Natural killer cell (primary cell): ENCODE measurements around the gene LGMN. TPM values are rescaled to one million over a fixed set of nuclear protein-coding genes. Genes with fewer than 3 reads are reported as not detected.

Source experiments
- ATAC-seq, 3 donors: fragments of 150-1000 bp in 2 of 3; fragments of 200-7000 bp in 1 of 3; cut with Tn5 transposase; 1 replicate in 1 of 3; 2 replicates in 2 of 3; pipeline ENCODE4 v1.10.0; 2021; ENCODE audit warnings: mild to moderate bottlenecking in 2 of 3, moderate library complexity in 2 of 3
- DNase-seq, 2 donors: peaks; one replicate each; pipeline versions ENCODE4 v3.0.0 to v3.0.0-alpha.2; 2013 to 2021; ENCODE audit warnings: mixed read lengths in 1 of 2
- H3K27ac ChIP-seq: one replicate; pipeline ENCODE4 v1.5.1; 2013; ENCODE audit warnings: mild to moderate bottlenecking, low read length
- H3K27me3 ChIP-seq: one replicate; pipeline ENCODE4 v1.6.1; 2013; ENCODE audit warnings: low read length; ENCODE audit not compliant: control insufficient read depth, insufficient read depth
- H3K36me3 ChIP-seq: one replicate; pipeline ENCODE4 v1.6.1; 2013; ENCODE audit warnings: low read length; ENCODE audit not compliant: control insufficient read depth, insufficient read depth
- H3K4me1 ChIP-seq: one replicate; pipeline ENCODE4 v1.6.1; 2013; ENCODE audit warnings: low read length; ENCODE audit not compliant: control insufficient read depth, insufficient read depth
- H3K4me3 ChIP-seq: one replicate; pipeline ENCODE4 v1.5.1; 2013; ENCODE audit warnings: low read length
- H3K9me3 ChIP-seq: one replicate; pipeline ENCODE4 v1.6.1; 2013; ENCODE audit warnings: low read length; ENCODE audit not compliant: control insufficient read depth, insufficient read depth
- H3K27ac Mint-ChIP-seq, 2 donors: one replicate each; pipeline ENCODE4 v1.8.0; 2022; ENCODE audit warnings: mild to moderate bottlenecking in 2 of 2, mixed read lengths in 2 of 2, moderate library complexity in 1 of 2
- H3K27me3 Mint-ChIP-seq, 2 donors: one replicate each; pipeline ENCODE4 v1.8.0; 2022; ENCODE audit warnings: low read depth in 2 of 2, mixed read lengths in 2 of 2
- H3K36me3 Mint-ChIP-seq: one replicate; pipeline ENCODE4 v1.8.0; 2022; ENCODE audit warnings: mixed read lengths
- H3K4me1 Mint-ChIP-seq, 2 donors: one replicate each; pipeline ENCODE4 v1.8.0; 2022; ENCODE audit warnings: mixed read lengths in 2 of 2
- H3K4me3 Mint-ChIP-seq: one replicate; pipeline ENCODE4 v1.8.0; 2022; ENCODE audit warnings: mild to moderate bottlenecking, moderate library complexity, mixed read lengths
- H3K9me3 Mint-ChIP-seq, 2 donors: one replicate each; pipeline ENCODE4 v1.8.0; 2022; ENCODE audit warnings: mixed read lengths in 2 of 2
- CTCF ChIP-seq: fragments of 200-600 bp; IDR thresholded peaks from one replicate; pipeline ENCODE4 v1.8.0; 2022; ENCODE audit warnings: antibody characterized with exemption
- WGBS: methylation state at CpG from one replicate; pipeline ENCODE4 v1.1.7; 2013; ENCODE audit warnings: missing lambda C conversion rate; ENCODE audit not compliant: insufficient coverage; 5-methylcytosine and 5-hydroxymethylcytosine counted together
- intact Hi-C: fragments of 100-400 bp; cut with micrococcal nuclease; formaldehyde crosslinking; loops from one replicate; pipeline ENCODE4 v1.14.2; 2022
- total RNA-seq, 4 donors: library from RNA; stranded (reverse); fragments of 120-200 nt in 1 of 4; gene quantifications; one replicate each; pipeline versions ENCODE4 v1.2.3 to v1.2.4, GENCODE V29; 2013 to 2022

LGMN gene
- total RNA-seq, 3 donors from 2014 or later (not counting 1 experiment from before 2014, with no cell fraction given) = 0.39 to 6.1 (median 2.5) TPM

- intact Hi-C loops = no loop called here
- no peak for TF ChIP-seq CTCF
- whole genome bisulfite sequencing = 100% methylated on average over 3 of the region's 3 CpGs
These were observed 16.8 kb downstream of the LGMN start for GRCh38 chr14:92731622-92732115.

DNA sequence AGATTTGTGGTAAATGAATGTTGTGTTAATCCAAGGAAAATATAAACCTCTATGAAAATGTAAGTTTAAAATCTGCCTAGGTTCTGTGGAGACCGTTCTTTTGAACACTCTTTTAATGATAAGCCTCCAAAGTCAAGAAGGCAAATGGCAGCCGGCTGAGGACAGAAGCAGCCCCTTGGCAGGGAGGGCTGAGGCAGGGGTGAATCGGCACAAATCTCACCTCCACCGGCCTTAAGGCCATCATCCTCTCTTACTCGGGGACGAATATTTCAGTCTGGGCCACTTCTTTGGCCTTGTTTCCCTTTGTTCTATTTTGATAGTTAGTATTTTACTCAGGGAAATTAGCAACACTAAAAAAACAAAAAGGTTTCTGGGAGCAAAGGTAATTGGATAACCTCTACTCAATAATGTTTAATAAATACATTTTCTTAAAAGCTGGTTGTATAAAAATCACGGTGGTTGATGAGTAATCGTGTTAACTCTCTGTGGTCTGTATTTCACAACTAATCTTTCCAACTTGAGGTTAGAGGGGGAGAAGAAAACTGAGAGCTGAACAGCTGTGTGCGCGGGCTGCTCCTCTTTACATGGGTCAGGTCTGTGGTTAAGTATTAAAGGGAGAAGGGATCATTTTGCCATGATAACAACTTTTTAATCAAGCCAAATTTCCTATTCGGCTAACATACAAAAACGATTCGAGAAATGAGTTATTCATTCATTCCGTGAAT lies 18.6 kb downstream of the LGMN start:
- Histone ChIP-seq H3K4me3 (no peak overlapping the region), H3K4me1 (peaks cover 15% of the 10 kb centered on the region), H3K27me3 (no peaks in the 10 kb centered on the region), H3K36me3 (no peaks in the 10 kb centered on the region), H3K27ac (no peak overlapping the region), H3K9me3 (no peaks in the 10 kb centered on the region)
- H3K27me3 Mint-ChIP-seq = peaks cover 11 to 38% of the 10 kb centered on the region in 2 donors
- H3K4me3 Mint-ChIP-seq = no peak overlapping the region
- ATAC-seq (no peak), DNase-seq (no peak)
- no peaks in the 10 kb centered on the region for H3K9me3 Mint-ChIP-seq
- 89% methylated on average over 4 of the region's 14 CpGs for WGBS
- H3K27ac Mint-ChIP-seq = peak overlapping the region in 1 of 2 donors; percentile 33
- intact Hi-C loops = no loop called here
- H3K4me1 Mint-ChIP-seq = peaks cover 14 to 19% of the 10 kb centered on the region in 2 donors
- H3K36me3 Mint-ChIP-seq = no peaks in the 10 kb centered on the region
- no peak for TF ChIP-seq CTCF

More at GRCh38 chr14:92731622-92732115, 16.8 kb downstream of the LGMN start:
- Mint-ChIP-seq H3K27me3 (peaks cover 16 to 38% of the 10 kb centered on the region in 2 donors), H3K9me3 (no peaks in the 10 kb centered on the region), H3K27ac (no peak overlapping the region), H3K4me3 (no peak overlapping the region), H3K36me3 (no peaks in the 10 kb centered on the region), H3K4me1 (peaks cover 7 to 13% of the 10 kb centered on the region in 2 donors)
- H3K36me3 ChIP-seq = no peaks in the 10 kb centered on the region
- peaks cover under 1% of the 10 kb centered on the region for H3K4me1 ChIP-seq
- H3K9me3 ChIP-seq = no peaks in the 10 kb centered on the region
- no peaks in the 10 kb centered on the region for H3K27me3 ChIP-seq
- H3K27ac ChIP-seq = no peak overlapping the region
- no peak for DNase-seq
- H3K4me3 ChIP-seq = no peak overlapping the region
- ATAC-seq = no peak

- no peak for ATAC-seq
- H3K9me3 ChIP-seq = no peaks in the 10 kb centered on the region
- DNase-seq = peak in 1 of 2 donors; percentile 18
- H3K4me3 ChIP-seq = no peak overlapping the region
- no peak overlapping the region for H3K27ac ChIP-seq
- H3K36me3 ChIP-seq = no peaks in the 10 kb centered on the region
- H3K27me3 Mint-ChIP-seq = peaks cover 11 to 38% of the 10 kb centered on the region in 2 donors
- H3K4me1 ChIP-seq = peaks cover 19% of the 10 kb centered on the region
- H3K27ac Mint-ChIP-seq = no peak overlapping the region
- H3K36me3 Mint-ChIP-seq = no peaks in the 10 kb centered on the region
- peaks cover 14 to 19% of the 10 kb centered on the region in 2 donors for H3K4me1 Mint-ChIP-seq
- H3K9me3 Mint-ChIP-seq = no peaks in the 10 kb centered on the region
- H3K4me3 Mint-ChIP-seq = no peak overlapping the region
- TF ChIP-seq CTCF = no peak
- WGBS = 61% methylated on average over 8 of the region's 8 CpGs
- intact Hi-C loops = no loop called here
- no peaks in the 10 kb centered on the region for H3K27me3 ChIP-seq
These were observed 19.6 kb downstream of the LGMN start for GRCh38 chr14:92728759-92729364.
